Measurements from ENCODE around the gene MS4A8.
"Not testable (repeated sequence)": the region's sequence is repeated elsewhere in the genome, so short reads cannot be mapped to it uniquely, and the experiment has no call there.

MS4A8 gene

DNA sequence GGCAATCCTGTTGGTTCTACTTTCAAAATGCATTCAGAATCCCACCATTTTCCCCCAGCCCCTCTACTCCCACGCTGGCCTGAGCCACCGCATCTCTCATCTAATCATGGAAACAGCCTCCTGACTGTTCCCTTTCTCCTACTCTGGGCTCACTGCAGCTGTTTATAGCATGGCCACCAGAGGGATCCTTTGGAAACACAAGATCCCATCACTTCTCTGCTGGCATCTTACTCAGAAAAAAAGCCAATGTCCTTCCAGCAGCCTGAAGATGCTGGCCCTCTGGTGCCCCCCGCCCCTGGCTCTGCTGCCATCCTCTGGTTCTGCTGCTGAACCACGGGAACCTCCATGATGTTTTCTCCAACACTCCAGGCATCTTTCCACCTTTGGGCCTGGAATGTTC, 11.1 kb downstream of the MS4A8 start:
- no peak for DNase-seq (ENCODE audit: low spot score)
- TF ChIP-seq, protein P1, sequence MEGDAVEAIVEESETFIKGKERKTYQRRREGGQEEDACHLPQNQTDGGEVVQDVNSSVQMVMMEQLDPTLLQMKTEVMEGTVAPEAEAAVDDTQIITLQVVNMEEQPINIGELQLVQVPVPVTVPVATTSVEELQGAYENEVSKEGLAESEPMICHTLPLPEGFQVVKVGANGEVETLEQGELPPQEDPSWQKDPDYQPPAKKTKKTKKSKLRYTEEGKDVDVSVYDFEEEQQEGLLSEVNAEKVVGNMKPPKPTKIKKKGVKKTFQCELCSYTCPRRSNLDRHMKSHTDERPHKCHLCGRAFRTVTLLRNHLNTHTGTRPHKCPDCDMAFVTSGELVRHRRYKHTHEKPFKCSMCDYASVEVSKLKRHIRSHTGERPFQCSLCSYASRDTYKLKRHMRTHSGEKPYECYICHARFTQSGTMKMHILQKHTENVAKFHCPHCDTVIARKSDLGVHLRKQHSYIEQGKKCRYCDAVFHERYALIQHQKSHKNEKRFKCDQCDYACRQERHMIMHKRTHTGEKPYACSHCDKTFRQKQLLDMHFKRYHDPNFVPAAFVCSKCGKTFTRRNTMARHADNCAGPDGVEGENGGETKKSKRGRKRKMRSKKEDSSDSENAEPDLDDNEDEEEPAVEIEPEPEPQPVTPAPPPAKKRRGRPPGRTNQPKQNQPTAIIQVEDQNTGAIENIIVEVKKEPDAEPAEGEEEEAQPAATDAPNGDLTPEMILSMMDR (IDR thresholded peaks at IDR 0.05; ENCODE audit: extremely low read depth, missing control alignments): no peak

DNA sequence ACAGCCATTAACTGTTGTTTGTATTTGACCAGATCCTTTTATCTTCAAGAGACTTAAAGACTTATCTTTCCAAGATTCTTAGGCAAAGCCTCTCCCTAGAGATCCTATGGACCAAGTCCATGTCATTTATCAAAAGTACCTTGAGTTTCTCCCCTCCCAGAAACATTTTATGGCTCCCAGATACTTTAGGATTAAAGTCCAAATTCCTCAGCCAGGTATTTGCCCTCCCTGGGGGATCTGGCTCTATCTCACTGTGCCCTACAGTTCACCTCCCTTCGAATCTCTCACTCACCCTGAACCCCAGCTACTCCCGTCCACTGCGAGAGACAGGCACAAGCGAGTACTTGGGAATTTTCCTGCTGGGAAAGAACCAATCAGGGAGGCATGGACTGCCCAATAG, 11.9 kb downstream of the MS4A8 start:
- DNase-seq (ENCODE audit: low spot score): no peak
- TF ChIP-seq, protein P1 (IDR thresholded peaks at IDR 0.05; ENCODE audit: extremely low read depth, missing control alignments): no peak

DNA sequence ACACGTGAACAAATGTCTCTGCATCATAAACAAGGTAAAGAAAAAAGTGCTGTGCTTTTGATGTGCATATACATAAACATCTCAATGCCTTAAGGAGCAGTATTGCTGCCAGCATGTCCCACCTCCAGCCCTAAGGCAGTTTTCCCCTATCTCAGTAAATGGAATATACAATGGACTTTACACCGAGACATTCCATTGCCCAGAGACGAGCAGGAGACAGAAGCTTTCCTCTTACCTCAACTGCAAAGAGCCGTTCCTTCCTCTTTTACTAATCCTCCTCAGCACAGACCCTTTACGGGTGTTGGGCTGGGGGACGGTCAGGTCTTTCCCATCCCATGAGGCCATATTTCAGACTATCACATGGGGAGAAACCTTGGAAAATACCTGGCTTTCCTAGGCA, 14.0 kb downstream of the MS4A8 start:
- not testable (repeated sequence) for DNase-seq (ENCODE audit: low spot score)

DNA sequence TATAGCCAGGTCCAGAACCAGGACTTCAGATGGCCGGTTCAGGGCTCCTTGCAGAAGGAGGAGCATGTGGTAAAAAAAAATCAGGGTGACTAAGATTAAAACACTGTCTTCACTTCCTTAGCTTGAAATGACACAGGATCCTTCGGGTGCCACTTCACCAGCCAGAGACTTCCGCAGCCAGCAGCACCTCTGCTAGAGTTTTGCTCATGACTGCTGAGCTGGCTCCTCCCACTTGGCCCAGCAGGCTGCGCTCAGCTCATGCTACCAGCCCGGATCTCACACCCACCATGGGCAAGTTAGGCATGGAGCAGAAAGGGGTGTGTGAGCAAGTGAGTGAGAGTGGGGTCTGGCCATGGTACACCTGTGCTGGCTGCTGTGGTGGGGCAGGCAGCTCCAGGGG, 18.5 kb downstream of the MS4A8 start:
- TF ChIP-seq, protein P1 (IDR thresholded peaks at IDR 0.05; ENCODE audit: extremely low read depth, missing control alignments): no peak
- no peak for DNase-seq (ENCODE audit: low spot score)

DNA sequence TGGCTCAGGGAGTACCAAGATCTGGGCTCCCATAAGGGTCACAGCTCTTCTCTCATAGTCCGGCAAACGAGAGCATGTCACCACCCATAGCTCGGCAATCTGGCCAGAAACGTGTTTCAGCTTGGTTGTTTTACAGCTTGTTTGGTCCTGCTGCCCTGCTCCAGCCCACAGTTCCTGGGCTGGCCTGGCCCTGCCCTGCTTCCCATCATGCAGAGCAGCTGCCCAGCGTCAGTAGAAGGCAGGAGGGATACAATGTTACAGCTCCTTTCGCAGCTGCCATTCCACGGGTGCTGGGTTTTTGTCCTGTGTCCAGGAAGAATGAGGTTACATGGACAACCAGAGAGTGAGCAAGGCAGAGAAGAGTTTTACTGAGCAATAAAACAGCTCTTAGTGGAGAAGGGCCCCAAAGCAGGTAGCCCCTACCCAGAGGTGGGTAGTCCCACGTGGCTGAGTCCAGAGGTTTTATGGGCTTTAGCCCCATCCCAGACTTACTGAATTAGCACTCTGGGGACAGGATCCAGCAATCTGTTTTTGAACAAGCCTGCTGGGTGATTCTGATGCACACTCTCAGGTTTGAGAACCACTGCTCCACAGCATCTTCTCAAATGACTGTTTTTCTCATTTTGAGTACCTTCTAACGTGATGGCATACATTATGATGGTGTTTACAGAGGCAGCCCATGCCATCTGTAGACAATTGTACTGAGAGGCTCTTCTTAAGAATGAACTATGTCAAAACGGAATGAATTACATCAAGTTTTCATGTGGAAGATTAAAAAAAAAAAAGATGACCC, 19.3 kb downstream of the MS4A8 start:
- TF ChIP-seq, protein P1 (IDR thresholded peaks at IDR 0.05; ENCODE audit: extremely low read depth, missing control alignments): no peak
- no peak for DNase-seq (ENCODE audit: low spot score)

DNA sequence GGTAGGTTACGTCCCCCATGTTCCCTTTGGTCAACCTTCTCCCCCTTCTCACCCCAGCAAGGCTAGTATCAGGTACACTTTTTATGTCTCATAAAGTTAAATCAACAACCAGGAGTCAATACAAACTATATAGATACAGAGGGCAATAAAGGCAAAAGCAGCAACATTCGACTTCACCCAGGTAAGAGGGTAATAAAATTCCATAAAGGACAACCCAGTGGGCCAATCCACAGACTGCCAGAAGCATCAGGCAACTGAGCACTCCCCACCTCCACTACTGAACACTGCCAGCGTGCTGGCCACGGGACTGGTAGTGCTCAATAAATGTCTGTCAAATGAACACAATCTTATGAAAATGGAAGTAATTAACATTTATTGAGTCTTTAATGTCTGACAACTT, 20.0 kb downstream of the MS4A8 start:
- TF ChIP-seq, protein P1 (IDR thresholded peaks at IDR 0.05; ENCODE audit: extremely low read depth, missing control alignments): no peak
- no peak for DNase-seq (ENCODE audit: low spot score)

DNA sequence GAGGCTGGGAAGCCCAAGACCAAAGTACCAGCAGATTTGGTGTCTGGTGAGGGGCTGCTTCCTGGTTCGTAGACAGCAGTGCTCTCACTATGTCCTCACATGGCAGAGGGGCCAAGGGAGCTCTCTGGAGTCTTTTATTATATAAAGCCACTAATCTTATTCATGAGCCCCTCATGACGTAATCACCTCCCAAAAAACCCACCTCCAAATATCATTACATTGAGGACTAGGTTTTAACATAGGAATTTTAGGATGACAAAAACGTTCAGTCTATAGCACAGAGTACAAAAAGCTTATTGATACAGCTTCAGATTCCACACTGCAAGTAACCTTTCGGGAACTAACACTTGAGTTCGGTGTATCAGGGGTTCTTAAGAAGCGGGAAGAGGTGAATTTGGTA, 21.0 kb downstream of the MS4A8 start:
- TF ChIP-seq, protein P1 (IDR thresholded peaks at IDR 0.05; ENCODE audit: extremely low read depth, missing control alignments): no peak
- DNase-seq (ENCODE audit: low spot score): no peak

DNA sequence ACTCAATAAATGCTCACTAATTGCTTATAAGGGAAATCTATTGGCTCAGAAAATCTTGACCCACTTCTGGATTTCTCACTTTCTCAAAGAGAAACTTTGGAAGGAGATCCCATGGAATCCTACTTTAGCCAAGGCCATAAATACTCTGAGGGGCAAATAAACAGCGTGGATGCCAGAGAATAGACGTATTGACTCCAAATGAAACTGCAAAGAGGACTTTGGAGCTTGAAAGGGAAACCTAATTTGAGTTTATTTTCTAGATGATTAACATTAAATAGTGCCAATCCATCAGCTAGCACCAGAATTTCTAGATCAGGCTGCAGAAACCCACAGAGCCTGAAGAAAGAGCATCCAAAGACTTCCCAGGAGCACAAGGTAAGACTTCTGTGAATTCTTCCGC, 25.0 kb downstream of the MS4A8 start, which contains the start of gene MS4A18:
Gene MS4A18 (plus strand): TSS at position 301 of the 400 bp plus-strand sequence.
- DNase-seq (ENCODE audit: low spot score): no peak
- TF ChIP-seq, protein P1 (IDR thresholded peaks at IDR 0.05; ENCODE audit: extremely low read depth, missing control alignments): no peak

Measured in GM20000 (cell line).